ENCODE results near the gene SDCCAG8. TPM values are rescaled to one million over a fixed set of nuclear protein-coding genes. Genes with fewer than 3 reads are reported as not detected.
A peak's percentile ranks its signal among the peaks of the same experiment; 100 is the strongest.

SDCCAG8 gene
- total RNA-seq, 4 donors from 2014 or later: 24.5 to 52.7 (median 31.7) TPM

GRCh38 chr1:243258731-243259130 is 2.9 kb downstream of the SDCCAG8 start:
- 95% methylated on average over 7 of the region's 7 CpGs for WGBS
- TF ChIP-seq POLR2AphosphoS5 (IDR thresholded peaks at IDR 0.05) (no peak), POLR2A (IDR thresholded peaks at IDR 0.05; ENCODE audit: low read depth) (no peak), CTCF (IDR thresholded peaks at IDR 0.05) (no peak)
- H3K27ac ChIP-seq (replicated peaks in 1 of 4): no peak overlapping the region
- no peak for DNase-seq (ENCODE audit: extremely low spot score)
- H3K4me1 ChIP-seq: peaks cover 5 to 27% (median 23%) of the 10 kb centered on the region in 4 donors
- H3K36me3 ChIP-seq: peaks cover 0 to 3% (median 0%) of the 10 kb centered on the region in 4 donors
- H3K27me3 ChIP-seq: no peaks in the 10 kb centered on the region
- intact Hi-C loops (cut with DNase I): loop anchor here (5.0 to 10.0 kb wide), 2 partner anchors 586 to 1194 kb away; partner anchors contain the start of gene ADSS2
- H3K9me3 ChIP-seq: no peaks in the 10 kb centered on the region
- H3K4me3 ChIP-seq: no peak overlapping the region

- no peaks in the 10 kb centered on the region for H3K36me3 ChIP-seq
- intact Hi-C loops (cut with DNase I): no loop called here
- no peak overlapping the region for H3K4me3 ChIP-seq
- H3K4me1 ChIP-seq: peaks cover 14 to 42% (median 35%) of the 10 kb centered on the region in 4 donors
- H3K27ac ChIP-seq (replicated peaks in 1 of 4): no peak overlapping the region
- TF ChIP-seq CTCF (IDR thresholded peaks at IDR 0.05) (no peak), EP300 (IDR thresholded peaks at IDR 0.05) (no peak), POLR2A (IDR thresholded peaks at IDR 0.05; ENCODE audit: low read depth) (no peak), POLR2AphosphoS5 (IDR thresholded peaks at IDR 0.05) (no peak)
- 65% methylated on average over 4 of the region's 4 CpGs for WGBS
- no peaks in the 10 kb centered on the region for H3K27me3 ChIP-seq
- no peak for DNase-seq (ENCODE audit: extremely low spot score)
- no peaks in the 10 kb centered on the region for H3K9me3 ChIP-seq
Measured at GRCh38 chr1:243260221-243260880, 4.5 kb downstream of the SDCCAG8 start.

GRCh38 chr1:243261390-243261789 is 5.5 kb downstream of the SDCCAG8 start:
- intact Hi-C loops (cut with DNase I): no loop called here
- no peaks in the 10 kb centered on the region for H3K9me3 ChIP-seq
- 71% methylated on average over 1 of the region's 1 CpG for WGBS
- TF ChIP-seq POLR2AphosphoS5 (IDR thresholded peaks at IDR 0.05): no peak
- TF ChIP-seq EP300 (IDR thresholded peaks at IDR 0.05): no peak
- no peak for TF ChIP-seq CTCF (IDR thresholded peaks at IDR 0.05)
- TF ChIP-seq POLR2A (IDR thresholded peaks at IDR 0.05; ENCODE audit: low read depth): no peak
- peak overlapping the region in 1 of 4 donors; percentile 5 for H3K27ac ChIP-seq (replicated peaks in 1 of 4)
- no peak for DNase-seq (ENCODE audit: extremely low spot score)
- H3K36me3 ChIP-seq: no peaks in the 10 kb centered on the region
- H3K27me3 ChIP-seq: no peaks in the 10 kb centered on the region
- H3K4me3 ChIP-seq: no peak overlapping the region
- peaks cover 14 to 43% (median 35%) of the 10 kb centered on the region in 4 donors for H3K4me1 ChIP-seq

- H3K4me1 ChIP-seq: peaks cover 19 to 47% (median 34%) of the 10 kb centered on the region in 4 donors
Measured at GRCh38 chr1:243264717-243265116, 8.9 kb downstream of the SDCCAG8 start.

GRCh38 chr1:243266231-243266630 is 10.4 kb downstream of the SDCCAG8 start:
- TF ChIP-seq POLR2A (IDR thresholded peaks at IDR 0.05; ENCODE audit: low read depth) (no peak), POLR2AphosphoS5 (IDR thresholded peaks at IDR 0.05) (no peak), CTCF (IDR thresholded peaks at IDR 0.05) (no peak), EP300 (IDR thresholded peaks at IDR 0.05) (no peak)
- H3K9me3 ChIP-seq: no peaks in the 10 kb centered on the region
- intact Hi-C loops (cut with DNase I): no loop called here
- H3K27ac ChIP-seq (replicated peaks in 1 of 4): no peak overlapping the region
- H3K27me3 ChIP-seq: no peaks in the 10 kb centered on the region
- WGBS: 96% methylated on average over 4 of the region's 4 CpGs
- peaks cover 0 to 17% (median 3%) of the 10 kb centered on the region in 4 donors for H3K36me3 ChIP-seq
- H3K4me3 ChIP-seq: no peak overlapping the region
- H3K4me1 ChIP-seq: peaks cover 23 to 45% (median 32%) of the 10 kb centered on the region in 4 donors
- DNase-seq (ENCODE audit: extremely low spot score): no peak

More at GRCh38 chr1:243264717-243265116, 8.9 kb downstream of the SDCCAG8 start:
- Histone ChIP-seq H3K4me3 (no peak overlapping the region), H3K27me3 (no peaks in the 10 kb centered on the region), H3K9me3 (no peaks in the 10 kb centered on the region), H3K27ac (replicated peaks in 1 of 4) (peak overlapping the region in 3 of 4 donors; percentile 15 to 49 (median 27)), H3K36me3 (peaks cover 0 to 8% (median 0%) of the 10 kb centered on the region in 4 donors)
- DNase-seq (ENCODE audit: extremely low spot score): no peak
- 55% methylated on average over 2 of the region's 2 CpGs for WGBS
- TF ChIP-seq EP300 (IDR thresholded peaks at IDR 0.05) (no peak), POLR2AphosphoS5 (IDR thresholded peaks at IDR 0.05) (peak in 1 of 2 donors; percentile 27)
- intact Hi-C loops (cut with DNase I): no loop called here

Data from esophagus muscularis mucosa (tissue), 4 donors.